Activated CD4-positive, alpha-beta T cell treated with anti-CD3 and anti-CD28 coated beads, Interleukin-2, amount 50 U/mL, for 24 hours (primary cell): Measurements from ENCODE around the gene CAPZB.
A peak's percentile ranks its signal among the peaks of the same experiment; 100 is the strongest.

Source experiments
- DNase-seq, 2 donors: peaks; one replicate each; pipeline ENCODE4 v3.0.0-alpha.2; 2020; ENCODE audit warnings: low read depth in 1 of 2, low spot score in 1 of 2

CAPZB gene

DNA sequence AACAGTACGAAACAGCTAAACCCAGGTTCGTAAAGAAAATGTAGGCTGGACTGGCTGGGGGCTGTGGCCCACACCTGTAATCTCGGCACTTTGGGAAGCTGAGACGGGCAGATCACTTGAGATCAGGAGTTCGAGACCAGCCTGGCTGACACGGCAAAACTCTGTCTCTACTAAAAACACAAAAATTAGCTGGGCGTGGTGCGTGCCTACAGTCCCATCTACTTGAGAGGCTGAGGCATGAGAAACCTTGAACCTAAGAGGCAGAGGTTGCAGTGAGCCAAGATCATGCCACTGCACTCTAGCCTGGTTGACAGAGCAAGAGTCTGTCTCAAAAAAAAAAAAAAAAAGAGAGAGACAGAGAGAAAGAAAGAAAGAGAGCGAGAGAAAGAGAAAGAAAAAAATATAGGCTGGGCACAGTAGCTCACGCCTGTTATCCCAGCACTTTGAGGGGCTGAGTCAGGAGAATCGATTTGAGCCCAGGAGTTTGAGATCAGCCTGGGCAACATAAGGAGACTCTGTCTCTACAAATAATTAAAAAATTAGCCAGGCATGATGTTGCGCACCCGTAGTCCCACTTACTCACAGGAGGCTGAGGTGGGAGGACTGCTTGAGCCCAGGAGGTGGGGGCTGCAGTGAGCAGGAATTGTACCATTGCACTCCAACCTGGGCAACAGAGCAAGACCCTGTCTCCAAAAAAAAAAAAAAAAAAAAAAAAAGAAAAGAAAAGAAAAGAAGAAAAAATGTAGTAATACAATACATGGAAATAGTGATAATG, 35.7 kb downstream of the CAPZB start:
- no peak for DNase-seq

DNA sequence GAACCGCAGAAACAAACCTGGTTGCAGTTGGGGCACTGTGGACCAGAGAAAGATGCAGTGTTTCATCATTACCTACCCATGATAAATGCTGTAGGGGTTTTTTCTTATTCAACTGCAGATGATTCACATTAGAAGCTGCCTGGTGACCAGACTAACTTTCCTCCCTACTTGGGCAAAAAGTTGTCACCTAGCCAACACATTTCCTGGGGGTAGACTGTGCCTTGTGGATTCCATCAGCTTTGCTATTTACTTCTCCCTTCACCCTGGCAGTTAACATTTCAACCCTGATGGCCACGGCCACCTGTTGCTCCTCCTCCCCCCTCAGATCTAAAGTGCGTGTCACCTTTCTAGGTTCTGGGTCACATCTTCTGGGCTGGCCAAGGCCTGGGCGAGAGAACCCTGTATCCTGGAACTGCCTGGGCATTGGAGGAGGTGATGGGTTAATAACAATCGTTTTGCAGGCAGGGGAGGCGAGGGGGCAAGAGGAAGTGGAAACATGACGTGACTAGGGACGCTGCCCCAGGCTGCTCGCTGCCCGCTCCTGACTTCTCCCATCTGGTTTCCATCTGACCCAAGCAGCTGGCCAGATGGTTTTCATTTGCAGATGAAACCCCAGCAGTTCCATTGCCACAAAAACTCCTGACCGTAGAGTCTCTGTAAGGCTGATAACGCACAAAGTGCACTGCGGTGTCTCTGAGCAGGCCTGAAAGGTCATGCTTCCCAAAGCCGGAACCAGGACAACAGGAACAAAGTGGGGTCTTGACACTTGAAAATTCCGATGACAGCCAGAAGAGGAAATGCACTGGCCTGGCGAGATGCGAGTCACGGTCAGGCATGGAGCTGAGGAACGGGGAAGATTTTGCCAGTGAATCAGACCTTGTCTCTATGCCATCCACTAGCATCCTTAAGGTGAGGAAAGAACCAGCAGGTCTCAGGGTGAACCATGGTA, 36.6 kb downstream of the CAPZB start:
- DNase-seq, result peak in 1 of 2 donors; percentile 36

DNA sequence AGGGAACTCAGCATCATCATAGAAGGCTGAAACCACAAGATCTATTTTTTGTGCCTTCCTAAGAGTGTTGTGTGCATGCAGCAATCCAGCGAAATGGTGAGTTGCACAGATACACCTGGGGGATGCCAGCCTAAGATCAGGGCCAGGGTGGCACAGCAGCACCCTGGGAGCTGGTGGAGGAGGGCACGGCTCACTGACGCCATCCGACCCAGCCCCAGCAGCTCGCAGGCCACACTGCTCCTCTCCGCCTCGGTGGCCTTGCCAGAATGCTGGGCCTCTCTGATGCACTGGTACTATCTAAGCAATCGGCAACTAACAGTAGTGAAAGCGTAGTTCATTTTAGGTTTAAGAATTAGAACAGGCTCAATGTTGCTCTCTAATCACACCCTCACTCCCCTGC, 37.8 kb downstream of the CAPZB start:
- DNase-seq, result no peak

DNA sequence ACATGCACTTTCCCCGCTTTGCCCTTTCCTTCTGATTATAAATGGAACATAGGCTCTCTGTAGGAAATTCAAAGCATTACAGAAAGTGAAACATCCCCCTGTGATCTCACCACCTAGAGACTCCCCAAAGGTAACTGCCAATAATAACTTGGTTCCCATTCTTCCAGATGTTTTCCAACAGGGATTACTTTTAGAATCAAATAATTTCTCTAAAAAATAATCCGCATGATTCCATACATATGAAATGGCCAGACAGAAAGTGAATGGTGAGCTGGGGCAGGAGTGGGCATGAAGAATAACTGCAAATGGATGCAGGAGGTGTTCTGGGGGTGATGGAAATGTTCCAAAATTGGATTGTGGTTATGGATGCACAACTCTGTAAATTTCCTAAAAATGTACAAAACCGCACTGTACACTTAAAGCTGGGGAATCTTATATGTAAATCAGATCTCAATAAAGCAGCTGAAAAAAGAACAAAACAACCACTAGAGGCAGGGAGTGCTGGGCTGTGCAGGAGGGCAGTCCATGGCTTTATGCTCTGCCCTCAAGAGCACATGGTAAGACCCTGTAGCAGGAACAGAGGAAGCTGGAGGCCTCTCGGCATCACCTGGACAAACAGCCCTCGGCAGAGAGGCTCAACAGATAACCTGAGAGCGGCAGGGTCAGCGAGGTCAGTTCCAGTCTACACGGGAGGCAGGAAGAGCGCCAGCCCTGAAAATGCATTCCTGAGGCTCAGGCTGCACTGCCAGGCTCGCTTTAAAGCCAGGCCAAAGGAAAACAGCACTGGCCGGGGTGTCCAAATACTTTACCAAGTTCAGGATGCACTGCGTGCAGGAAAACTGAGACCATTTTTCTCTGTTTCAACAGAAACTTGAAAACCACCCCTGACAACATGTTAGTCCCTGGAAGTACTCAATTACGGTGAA, 39.7 kb downstream of the CAPZB start:
- DNase-seq, result no peak

DNA sequence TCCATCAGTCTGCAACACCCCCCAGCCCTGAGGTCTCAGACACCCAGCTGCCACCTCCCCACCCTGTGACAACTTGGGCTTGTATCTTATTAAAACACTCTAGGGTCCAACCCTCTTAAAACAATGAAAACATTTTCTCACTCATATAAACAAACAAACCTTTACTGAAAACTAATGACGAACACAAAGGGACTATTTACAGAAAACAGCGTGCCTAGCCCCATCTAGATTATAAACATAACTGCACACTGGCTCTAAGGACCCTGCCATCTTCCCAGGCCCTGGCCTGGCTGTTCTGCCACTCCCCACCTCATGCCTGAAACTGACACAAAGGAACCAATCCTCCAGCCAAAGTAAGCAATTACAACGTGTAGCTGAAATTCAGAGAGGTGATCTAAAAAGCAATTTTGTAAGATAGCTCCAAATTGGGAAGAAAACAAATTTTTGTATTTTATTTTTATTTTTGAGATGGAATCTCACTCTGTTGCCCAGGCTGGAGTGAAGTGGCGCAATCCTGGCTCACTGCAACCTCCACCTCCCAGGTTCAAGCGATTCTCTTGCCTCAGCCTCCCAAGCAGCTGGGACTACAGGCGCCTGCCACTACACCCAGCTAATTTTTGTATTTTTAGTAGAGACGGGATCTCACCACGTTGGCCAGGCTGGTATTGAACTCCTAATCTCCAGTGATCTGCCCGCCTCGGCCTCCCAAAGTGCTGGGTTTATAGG, 40.9 kb downstream of the CAPZB start:
- DNase-seq, result no peak

DNA sequence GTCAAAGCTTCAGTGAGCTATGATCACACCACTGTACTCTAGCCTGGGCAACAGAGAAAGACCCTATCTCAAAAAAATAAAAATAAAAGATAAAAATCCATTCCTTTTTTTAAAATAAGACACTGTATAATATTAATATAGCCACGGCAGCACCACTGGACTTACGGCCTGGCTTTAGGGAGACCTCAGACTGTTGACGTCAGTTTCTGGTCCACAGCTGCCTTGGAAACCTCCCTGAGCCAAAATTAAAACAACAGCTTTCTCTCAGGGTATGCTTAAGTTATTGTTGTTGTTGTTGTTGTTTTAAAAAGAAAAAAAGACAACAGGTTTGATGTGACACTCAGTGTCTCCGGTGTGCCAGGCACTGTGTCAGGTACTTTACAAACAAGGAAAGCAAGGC, 42.0 kb downstream of the CAPZB start:
- no peak for DNase-seq

DNA sequence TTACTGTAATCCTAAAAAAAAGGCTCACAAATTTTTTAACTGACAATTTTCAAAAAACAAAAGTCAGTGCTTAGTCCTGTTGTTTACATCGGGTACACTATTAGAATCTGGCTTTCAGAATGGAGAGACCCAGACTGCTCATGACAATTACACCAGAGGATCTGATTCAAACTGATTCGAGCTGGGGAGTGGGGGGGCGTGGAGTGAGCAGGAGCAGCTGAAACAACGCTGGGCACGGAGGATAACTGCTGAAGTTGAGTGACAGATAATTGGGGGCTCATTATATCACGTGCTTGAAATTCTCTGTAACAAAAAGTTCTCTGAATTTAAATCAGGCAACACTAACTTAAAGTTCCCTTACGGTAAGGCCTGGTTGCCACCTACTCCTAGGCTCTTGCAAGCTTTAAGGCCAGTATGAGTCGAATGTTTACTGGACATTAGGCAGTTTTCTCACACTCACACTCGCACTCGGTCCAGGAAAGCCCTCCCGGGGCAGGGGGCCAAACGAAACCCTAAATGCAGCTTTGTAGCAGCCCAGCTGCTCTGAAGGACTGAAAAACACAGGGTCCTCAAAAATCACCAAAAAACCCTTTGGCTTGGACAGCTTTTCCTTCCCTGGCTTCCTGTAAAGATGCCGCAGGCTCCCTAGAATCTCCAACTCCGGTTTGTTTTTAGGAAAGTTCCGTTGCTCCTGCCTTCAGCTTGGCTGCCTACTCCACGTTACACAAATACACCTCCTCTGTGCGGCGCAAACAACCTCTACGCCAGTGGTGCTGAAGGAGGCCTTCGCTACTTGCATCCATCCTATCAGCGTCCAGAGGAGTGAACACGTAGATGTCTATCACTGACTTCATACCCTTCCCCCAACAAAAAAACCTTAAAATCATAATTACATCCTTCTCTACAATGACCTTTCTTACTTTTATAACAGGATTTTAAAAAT, 42.9 kb downstream of the CAPZB start:
- no peak for DNase-seq

DNA sequence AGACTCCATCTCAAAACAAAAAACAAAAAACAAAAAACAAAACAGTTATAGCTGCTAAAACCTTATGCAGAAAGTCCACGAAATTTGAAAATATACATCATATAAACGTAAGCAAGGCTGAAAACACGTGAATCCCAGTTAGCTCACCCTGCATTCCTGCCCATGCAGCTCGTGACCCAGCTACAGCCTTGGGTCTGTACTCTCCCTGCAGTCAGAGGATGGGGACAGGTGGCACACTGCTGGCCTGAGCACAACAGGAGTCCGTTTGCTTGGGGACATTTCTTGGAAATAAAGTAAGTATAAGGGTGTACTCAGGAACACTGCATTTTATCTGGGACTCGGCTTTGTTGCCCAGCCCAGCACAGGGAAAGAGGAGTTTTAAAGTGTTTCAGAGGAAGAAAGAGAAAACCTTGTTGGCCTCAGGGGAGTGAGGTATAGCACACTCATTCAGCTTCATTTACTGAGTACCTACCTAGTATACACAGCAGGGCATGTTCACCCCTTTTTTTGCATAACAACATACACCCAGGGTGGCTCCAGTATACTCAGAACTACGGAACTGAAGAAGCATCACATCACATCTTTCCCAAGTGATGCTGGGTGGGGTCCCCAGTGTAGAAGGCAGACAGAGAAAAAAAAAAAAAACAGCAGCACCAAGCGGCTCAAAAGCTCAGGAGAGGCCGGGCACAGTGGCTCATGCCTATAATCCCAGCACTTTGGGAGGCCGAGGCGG, 44.1 kb downstream of the CAPZB start:
- DNase-seq, result no peak

DNA sequence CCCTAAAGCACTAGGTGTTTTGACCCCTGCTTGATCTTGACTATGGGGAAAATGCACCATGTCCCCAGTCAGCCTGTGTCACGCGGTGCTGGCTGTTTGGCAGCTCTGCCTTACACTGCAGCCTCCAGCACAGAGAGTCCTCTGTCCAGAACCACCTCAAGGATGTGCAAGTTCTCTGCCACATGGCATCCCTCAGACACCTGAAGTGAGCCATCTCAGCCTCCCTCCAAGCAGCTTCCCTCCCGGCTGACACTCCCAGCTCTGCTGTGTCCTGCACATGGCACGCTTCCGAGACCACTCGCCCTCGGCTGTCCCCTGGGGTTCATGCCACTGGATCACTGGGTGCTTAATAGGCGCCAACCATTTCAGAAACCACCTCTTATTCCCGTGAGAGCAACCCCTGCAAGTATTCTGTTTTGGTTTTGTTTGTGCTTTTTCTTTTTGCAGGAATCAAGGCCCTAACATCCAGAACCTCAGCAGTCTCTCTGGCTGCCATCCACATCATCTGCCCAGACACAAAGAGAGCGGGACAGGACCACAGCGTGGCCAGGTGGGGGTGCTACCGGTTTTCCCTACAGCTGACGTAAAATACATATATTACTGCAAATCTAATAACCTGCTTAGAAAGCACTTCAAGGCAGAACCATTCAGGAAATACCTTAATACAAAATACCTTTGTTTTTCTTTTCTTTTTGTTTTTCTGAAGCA, 45.7 kb downstream of the CAPZB start:
- no peak for DNase-seq

DNA sequence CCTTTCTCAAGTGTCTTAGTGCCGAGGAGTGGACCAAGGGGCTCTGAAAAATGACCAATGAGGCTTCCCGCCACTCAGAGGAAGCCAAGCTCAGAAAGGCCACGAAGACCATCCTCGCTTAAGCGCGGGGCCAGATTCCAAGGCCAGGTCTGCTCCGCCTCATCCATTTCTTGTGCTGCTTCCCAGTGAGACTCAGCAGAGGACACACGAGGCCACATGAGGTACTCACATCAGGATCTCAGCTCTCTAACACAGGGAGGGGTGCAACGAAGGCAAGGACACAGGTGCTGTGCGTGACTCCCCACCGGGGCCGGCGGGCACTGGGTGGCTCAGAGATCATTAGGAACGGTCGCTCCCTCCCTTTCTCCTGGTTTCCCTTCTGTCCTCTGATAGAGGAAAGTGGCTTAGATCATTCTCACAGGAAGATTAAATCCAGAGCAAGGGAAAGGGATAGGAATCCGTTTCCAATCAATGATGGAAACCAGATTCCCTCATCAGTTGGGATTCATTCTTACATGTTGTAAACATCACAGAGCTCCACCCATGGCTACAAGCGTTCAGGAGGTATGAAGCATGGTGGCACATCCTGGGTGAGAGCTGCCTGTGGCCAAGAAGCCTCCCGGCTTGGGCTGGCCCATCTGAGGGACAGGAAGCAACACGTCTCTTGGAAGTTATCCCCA, 46.7 kb downstream of the CAPZB start:
- no peak for DNase-seq

DNA sequence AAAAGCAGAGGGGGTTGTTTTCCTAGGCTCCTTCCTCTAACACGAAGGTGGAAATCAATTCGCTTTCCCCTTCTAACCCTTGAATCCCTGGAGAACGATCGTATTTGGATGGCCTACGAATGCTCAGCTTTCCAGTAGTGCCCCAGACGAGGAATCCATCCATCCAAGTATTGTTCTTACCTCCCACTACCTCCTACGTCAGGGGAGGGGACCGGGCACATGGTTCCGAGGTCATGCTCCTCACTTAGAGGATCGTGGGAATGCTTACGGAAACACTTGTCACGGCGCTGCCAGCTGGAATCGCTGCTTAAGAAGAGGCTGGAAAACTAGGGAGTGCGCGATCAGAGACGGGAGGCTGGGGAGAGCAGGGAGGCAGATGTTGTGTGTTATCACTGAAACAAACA, 47.4 kb downstream of the CAPZB start:
- DNase-seq, result no peak

DNA sequence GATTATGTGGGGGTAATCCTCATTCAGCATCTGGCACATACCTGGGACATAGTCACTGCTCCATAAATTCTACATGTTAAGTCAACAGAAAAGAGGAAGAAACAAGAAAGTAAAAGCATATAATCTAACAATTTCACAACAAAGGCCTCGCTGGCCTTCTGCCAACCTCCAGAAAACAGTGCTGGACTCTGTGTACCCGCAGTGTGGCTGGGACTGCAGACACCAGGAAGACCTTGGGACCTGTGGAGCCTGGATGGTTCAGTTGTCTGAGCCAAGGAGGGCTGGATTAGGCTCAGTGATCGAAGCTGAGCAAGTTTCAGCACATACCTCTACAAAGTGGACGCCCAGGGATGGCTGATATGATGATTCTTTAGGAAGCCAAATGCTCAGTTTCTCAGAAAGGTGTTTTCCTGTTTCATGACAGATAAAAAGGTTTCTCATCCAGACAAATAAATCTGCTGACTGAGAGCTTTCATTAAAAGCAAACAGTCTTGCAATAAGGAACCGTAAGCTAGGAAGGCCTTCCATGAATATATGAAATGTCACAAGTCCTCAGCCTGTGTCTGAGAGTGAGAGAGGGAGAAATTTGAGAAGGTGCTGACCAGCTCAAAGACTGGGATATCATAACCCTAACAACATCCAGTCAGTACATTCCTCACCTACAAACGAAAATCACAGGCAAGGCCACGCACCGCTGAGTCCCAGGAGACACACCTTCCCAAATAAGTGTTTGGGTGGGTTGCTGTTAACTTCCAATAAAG, 48.4 kb downstream of the CAPZB start:
- no peak for DNase-seq

DNA sequence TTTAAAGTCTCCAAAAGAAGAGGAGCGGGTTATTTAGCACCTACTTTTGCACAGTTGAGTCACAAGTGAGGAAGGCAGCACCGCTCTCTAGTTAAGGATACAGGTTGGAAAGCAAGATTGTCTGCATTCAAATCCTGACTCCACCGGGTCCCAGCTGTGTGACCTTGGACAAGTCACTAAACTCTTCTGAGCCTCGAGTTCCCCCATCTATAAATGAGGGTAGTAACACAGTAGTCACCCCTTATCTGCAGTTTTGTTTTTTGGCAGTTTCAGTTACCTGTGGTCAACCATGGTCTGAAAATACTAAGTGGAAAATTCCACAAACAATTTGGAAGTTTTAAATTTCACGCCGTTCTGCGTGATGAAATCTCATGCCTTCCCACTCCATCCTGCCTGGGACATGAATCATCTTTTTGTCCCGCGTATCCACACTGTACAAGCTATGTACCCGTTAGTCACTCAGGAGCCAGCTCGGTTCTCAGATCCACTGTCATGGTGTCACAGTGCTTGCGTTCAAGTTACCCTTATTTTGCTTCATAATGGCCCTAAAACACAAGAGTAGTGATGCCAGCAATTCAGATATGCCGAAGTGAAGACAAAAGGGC, 49.4 kb downstream of the CAPZB start:
- DNase-seq, result peak in 1 of 2 donors; percentile 33

DNA sequence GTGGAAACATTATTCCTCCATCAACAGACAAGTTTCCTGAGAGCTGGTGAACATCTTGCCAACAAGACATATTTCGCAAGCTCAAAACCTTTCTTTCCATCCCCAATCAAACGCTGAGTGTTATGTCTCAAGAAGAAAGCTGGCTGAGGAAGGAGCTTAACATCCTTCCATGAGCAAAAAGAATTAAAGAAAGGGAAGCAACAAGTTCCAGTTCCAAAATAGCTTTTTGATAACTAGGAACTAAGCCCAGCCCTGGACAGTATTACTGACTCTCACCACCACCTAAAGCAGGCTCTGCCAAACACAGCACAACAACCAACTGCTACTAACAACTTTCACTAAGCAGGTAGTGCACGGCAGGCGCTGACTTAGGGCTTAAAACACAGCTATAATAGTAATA, 50.2 kb downstream of the CAPZB start:
- DNase-seq, result no peak

DNA sequence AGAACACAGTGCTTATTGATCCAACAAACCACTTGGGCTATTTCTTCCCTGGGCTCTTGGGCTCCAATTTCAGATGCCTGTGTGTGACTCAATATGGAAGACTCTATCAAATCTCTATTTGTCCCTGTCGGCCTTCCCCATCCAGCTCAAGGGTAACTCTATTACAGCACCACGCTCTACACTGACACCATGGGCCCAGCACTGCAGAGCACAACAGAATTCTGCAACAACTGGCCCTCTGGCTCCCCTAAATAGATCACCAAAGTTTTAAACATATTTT, 51.7 kb downstream of the CAPZB start:
- no peak for DNase-seq

DNA sequence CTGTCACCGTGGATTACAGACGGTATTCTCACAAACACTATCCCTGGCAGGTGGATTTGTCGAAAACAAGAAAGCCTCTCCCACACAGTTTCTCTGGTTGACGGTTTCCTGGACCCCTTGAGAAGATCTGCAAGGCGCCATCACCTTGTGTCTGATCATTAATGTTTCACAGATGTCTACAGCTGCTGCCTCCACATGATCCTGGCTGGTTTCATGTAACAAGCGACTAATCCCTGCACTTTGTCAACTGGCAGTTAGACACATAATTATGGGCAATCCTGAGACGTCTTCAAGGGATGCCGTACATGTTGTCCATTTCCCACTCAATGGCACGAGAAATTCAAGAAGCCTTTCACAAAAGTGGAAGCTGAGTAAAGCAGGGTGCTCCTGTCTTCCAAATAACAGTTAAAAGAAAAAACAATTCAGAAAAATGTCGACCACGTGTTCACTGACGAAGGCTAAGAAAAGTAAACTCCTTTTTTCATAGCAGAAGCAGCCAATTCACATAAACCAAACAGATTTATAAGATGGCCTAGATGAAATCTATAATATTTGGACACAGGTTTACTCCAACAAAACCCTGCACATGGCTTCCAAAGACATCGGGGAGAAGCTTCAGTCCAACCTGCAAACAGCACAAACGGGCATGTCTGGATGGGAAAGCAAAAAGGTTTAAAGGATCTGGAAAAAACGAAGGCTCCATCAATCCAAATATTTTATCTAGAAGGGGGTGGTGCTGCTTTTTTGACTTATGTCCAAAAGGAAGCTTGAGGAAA, 52.2 kb downstream of the CAPZB start:
- no peak for DNase-seq
